Upper lobe of left lung (tissue), 4 donors: ENCODE data around the gene ARMC7.

Experiments
- CTCF ChIP-seq, 6 experiments: fragments of 450-650 bp in 4 of 6; fragments of 200-600 bp in 2 of 6; sonication (generic) in 2 of 6; IDR thresholded peaks; one replicate each; pipeline ENCODE4 v1.5.1; 2016 to 2019; ENCODE audit warnings: antibody characterized with exemption in 6 of 6
- EP300 ChIP-seq, 4 donors: sonication (generic); formaldehyde crosslinking; IDR thresholded peaks; one replicate each; pipeline ENCODE4 v1.5.1; 2017; ENCODE audit warnings: antibody characterized with exemption in 4 of 4, control low read depth in 2 of 4
- POLR2A ChIP-seq, 4 donors: fragments of 450-650 bp; IDR thresholded peaks; one replicate each; pipeline ENCODE4 v1.5.1; 2016 to 2017; ENCODE audit warnings: antibody characterized with exemption in 4 of 4, mild to moderate bottlenecking in 2 of 4

GRCh38 chr17:75079023-75079373 is 30.8 kb upstream of the ARMC7 start:
- TF ChIP-seq CTCF (IDR thresholded peaks at IDR 0.05) = no peak
- no peak for TF ChIP-seq POLR2A (IDR thresholded peaks at IDR 0.05)
- no peak for TF ChIP-seq EP300 (IDR thresholded peaks at IDR 0.05)
